ENCODE results near the gene SYF2.
A peak's percentile ranks its signal among the peaks of the same experiment; 100 is the strongest.

The SYF2 gene

DNA sequence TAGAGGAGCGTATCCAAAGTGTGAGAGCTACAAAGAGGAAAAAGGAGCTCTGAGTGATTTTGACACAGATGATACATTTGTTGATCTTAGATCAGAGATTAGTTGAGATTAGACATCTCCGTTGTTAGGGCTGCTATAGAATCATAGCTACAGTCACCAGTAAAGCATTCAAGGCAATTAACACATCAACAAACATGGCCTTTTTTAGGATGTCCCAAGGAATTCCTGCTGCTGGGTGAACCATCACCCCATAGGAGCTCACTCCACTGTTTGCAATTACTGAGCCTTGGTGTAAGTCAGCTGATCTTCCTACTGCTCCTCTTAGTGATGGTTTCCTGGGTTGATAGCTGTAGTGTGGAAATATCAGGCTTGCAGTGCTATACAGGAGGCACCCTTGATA lies 21.6 kb upstream of the SYF2 start:
- Histone ChIP-seq H4K20me1 (ENCODE audit: insufficient read depth, low read length) (no peaks in the 10 kb centered on the region), H3K27ac (ENCODE audit: low read length) (no peak overlapping the region)

DNA sequence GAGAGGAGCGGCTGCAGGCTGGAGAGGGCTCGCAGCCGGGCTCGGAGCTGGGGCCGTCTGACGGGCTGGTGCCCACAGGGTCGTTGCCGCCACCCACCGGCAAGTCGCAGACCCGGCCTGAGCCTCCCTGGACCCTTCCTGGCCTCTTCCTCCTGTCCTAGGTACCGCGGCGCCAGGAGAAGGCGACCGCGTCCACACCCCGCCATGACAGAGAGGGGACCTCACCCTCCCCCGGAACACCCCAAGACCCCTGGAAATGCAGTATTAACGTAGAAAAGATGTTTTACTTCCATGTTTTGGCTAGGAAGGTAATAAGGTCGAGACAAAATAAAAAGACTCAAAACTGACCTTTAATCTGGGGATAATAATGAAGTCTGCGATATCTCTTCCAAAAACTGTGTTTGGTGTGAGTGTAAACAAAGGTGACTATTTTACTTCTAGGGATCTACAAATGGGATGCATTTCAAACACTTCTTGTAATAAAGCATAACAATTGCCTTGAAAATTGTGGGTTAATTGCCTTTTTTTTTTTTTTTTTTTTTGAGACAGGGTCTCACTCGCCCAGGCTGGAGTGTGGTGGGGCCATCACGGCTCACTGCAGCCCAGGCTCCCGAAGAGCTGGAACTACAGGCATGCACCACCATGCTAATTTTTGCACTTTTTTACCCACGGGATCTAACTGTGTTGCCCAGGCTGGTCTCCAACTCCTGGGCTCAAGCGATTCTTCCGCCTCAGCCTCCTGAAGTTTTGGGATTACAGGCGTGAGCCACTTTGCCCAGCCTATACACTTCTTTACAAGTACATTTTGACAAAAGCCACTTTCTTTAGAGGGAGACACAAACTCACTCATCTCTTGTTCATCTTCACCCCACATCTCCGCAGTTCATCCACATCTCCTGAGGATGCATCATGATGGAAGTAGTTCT lies 15.8 kb upstream of the SYF2 start:
- Histone ChIP-seq H3K9ac (ENCODE audit: low read length) (peak overlapping the region; percentile 61; the same call in 1 of the 2 replicates), H2AFZ (ENCODE audit: low read length) (peak overlapping the region; percentile 69), H3K36me3 (replicated peaks; ENCODE audit: insufficient read depth, low read length) (peaks cover 15% of the 10 kb centered on the region), H3K79me2 (ENCODE audit: low read length) (peaks cover 42% of the 10 kb centered on the region), H3K9me2 (replicated peaks; ENCODE audit: insufficient read depth, low read length) (no peaks in the 10 kb centered on the region), H3K9me3 (replicated peaks; ENCODE audit: insufficient read depth, low read length) (no peaks in the 10 kb centered on the region), H4K20me1 (ENCODE audit: insufficient read depth, low read length) (peaks cover 15% of the 10 kb centered on the region), H3K27me3 (replicated peaks; ENCODE audit: insufficient read depth, low read length) (no peaks in the 10 kb centered on the region), H3K27ac (ENCODE audit: low read length) (peak overlapping the region; percentile 94; the same call in 1 of the 2 replicates), H3F3A (ENCODE audit: insufficient read depth, low read length) (peaks cover 24% of the 10 kb centered on the region), H3K4me1 (ENCODE audit: low read length) (peaks cover 23% of the 10 kb centered on the region; the same call in 1 of the 2 replicates), H3K4me3 (ENCODE audit: low read length) (peak overlapping the region; percentile 90), H3K4me2 (ENCODE audit: low read depth, low read length) (peak overlapping the region; percentile 83)
- DNase-seq = no peak
- TF ChIP-seq EZH2phosphoT487 (IDR thresholded peaks at IDR 0.05; ENCODE audit: low read length) (no peak), EZH2 (optimal IDR thresholded peaks at IDR 0.05; ENCODE audit: low read depth, low read length) (no peak)
- TF ChIP-seq, protein P1, sequence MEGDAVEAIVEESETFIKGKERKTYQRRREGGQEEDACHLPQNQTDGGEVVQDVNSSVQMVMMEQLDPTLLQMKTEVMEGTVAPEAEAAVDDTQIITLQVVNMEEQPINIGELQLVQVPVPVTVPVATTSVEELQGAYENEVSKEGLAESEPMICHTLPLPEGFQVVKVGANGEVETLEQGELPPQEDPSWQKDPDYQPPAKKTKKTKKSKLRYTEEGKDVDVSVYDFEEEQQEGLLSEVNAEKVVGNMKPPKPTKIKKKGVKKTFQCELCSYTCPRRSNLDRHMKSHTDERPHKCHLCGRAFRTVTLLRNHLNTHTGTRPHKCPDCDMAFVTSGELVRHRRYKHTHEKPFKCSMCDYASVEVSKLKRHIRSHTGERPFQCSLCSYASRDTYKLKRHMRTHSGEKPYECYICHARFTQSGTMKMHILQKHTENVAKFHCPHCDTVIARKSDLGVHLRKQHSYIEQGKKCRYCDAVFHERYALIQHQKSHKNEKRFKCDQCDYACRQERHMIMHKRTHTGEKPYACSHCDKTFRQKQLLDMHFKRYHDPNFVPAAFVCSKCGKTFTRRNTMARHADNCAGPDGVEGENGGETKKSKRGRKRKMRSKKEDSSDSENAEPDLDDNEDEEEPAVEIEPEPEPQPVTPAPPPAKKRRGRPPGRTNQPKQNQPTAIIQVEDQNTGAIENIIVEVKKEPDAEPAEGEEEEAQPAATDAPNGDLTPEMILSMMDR (IDR thresholded peaks at IDR 0.05; ENCODE audit: low read length) = no peak

More for the DNA sequence above, 21.6 kb upstream of the SYF2 start:
- Histone ChIP-seq H3K4me1 (ENCODE audit: low read length) (no peaks in the 10 kb centered on the region), H3K79me2 (ENCODE audit: low read length) (no peaks in the 10 kb centered on the region), H3K9ac (ENCODE audit: low read length) (no peak overlapping the region), H3K27me3 (replicated peaks; ENCODE audit: insufficient read depth, low read length) (no peaks in the 10 kb centered on the region), H3K4me3 (ENCODE audit: low read length) (no peak overlapping the region), H3F3A (ENCODE audit: insufficient read depth, low read length) (no peaks in the 10 kb centered on the region), H2AFZ (ENCODE audit: low read length) (no peak overlapping the region), H3K36me3 (replicated peaks; ENCODE audit: insufficient read depth, low read length) (no peaks in the 10 kb centered on the region), H3K4me2 (ENCODE audit: low read depth, low read length) (no peak overlapping the region), H3K9me3 (replicated peaks; ENCODE audit: insufficient read depth, low read length) (no peaks in the 10 kb centered on the region), H3K9me2 (replicated peaks; ENCODE audit: insufficient read depth, low read length) (no peaks in the 10 kb centered on the region)
- TF ChIP-seq EZH2 (optimal IDR thresholded peaks at IDR 0.05; ENCODE audit: low read depth, low read length) = no peak
- TF ChIP-seq EZH2phosphoT487 (IDR thresholded peaks at IDR 0.05; ENCODE audit: low read length) = no peak
- TF ChIP-seq, protein P1 (IDR thresholded peaks at IDR 0.05; ENCODE audit: low read length) = no peak
- DNase-seq = no peak

DNA sequence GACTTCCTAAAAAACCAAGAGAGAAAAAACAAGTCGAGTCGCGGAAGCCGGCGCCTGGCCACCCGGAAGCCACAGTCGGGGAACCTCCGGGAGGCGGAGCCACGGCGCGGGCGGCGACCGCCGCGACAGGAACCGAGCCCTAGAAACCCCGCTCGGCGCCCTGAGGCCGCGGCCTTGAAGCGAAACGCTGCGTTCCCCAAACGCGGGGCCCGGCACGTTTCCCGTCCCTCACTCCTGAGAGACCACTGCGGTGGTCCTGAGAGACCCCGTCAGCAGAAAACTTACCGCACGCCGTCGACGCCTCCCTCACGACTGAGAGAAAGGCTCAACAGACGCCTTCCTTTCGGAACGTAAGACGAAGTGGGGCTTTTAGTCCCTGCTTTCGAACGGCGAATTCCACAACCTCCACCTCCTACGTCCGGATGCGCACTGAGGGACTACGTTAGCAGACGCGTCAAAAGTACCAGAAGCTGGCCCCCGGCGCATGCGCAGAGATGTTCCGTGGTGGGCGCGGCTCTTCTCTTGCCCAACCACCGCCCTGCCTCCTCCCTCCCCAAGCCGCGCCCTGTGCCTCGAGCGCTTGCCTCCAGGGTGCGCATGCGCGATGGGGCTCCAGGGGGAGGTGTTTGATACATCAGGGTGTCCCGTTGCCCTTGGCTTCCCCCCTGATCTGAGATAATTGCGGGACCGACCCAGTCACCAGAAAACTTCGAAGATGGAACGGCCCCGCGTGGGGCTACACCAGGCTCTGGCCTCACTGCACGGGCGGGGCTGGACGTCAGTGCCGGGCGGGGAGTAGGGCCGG lies 14.9 kb upstream of the SYF2 start, which contains the start of gene RSRP1:
Gene RSRP1, minus strand, starts transcription at position 431 of the 805 bp plus-strand sequence. CDS start 491 bp downstream, outside the sequence.
- Histone ChIP-seq H3K9me3 (replicated peaks; ENCODE audit: insufficient read depth, low read length) (no peaks in the 10 kb centered on the region), H3K36me3 (replicated peaks; ENCODE audit: insufficient read depth, low read length) (peaks cover 22% of the 10 kb centered on the region), H3K9me2 (replicated peaks; ENCODE audit: insufficient read depth, low read length) (no peaks in the 10 kb centered on the region), H3K4me3 (ENCODE audit: low read length) (peak within 1 kb of the TSS; percentile 90), H3K79me2 (ENCODE audit: low read length) (peaks cover 50% of the 10 kb centered on the region), H3K27me3 (replicated peaks; ENCODE audit: insufficient read depth, low read length) (no peaks in the 10 kb centered on the region), H3F3A (ENCODE audit: insufficient read depth, low read length) (peaks cover 30% of the 10 kb centered on the region), H4K20me1 (ENCODE audit: insufficient read depth, low read length) (peaks cover 15% of the 10 kb centered on the region), H3K9ac (ENCODE audit: low read length) (peak within 1 kb of the TSS; percentile 96), H3K4me2 (ENCODE audit: low read depth, low read length) (peak within 1 kb of the TSS; percentile 90), H3K27ac (ENCODE audit: low read length) (peak within 1 kb of the TSS; percentile 94), H2AFZ (ENCODE audit: low read length) (peak within 1 kb of the TSS; percentile 69), H3K4me1 (ENCODE audit: low read length) (peaks cover 23% of the 10 kb centered on the region; the same call in 1 of the 2 replicates)
- TF ChIP-seq, protein P1 (IDR thresholded peaks at IDR 0.05; ENCODE audit: low read length) = no peak
- TF ChIP-seq EZH2phosphoT487 (IDR thresholded peaks at IDR 0.05; ENCODE audit: low read length) = no peak
- no peak for TF ChIP-seq EZH2 (optimal IDR thresholded peaks at IDR 0.05; ENCODE audit: low read depth, low read length)
- peak; percentile 99 for DNase-seq
